HepG2 (cell line): ENCODE results near the gene RABGAP1L. TPM values are rescaled to one million over a fixed set of nuclear protein-coding genes. Genes with fewer than 3 reads are reported as not detected.

Source experiments
- CEBPG ChIP-seq: IDR thresholded peaks from 2 replicates; pipeline ENCODE4 v1.6.1; 2016
- DMAP1 ChIP-seq: IDR thresholded peaks from 2 replicates; pipeline ENCODE4 v1.6.1; 2016
- ETV6 ChIP-seq: sonication (generic); formaldehyde crosslinking; conservative IDR thresholded peaks from 2 replicates; pipeline ENCODE4 v1.4.0; 2020; ENCODE audit warnings: missing genetic modification reagents
- FOXA3 ChIP-seq: IDR thresholded peaks from 2 replicates; pipeline ENCODE4 v1.6.1; 2016; ENCODE audit warnings: missing genetic modification reagents, missing compliant biosample characterization
- MIER3 ChIP-seq: IDR thresholded peaks from 2 replicates; pipeline ENCODE4 v1.6.1; 2016; ENCODE audit warnings: missing compliant biosample characterization, borderline replicate concordance
- SMAD3 ChIP-seq: sonication (generic); formaldehyde crosslinking; IDR thresholded peaks from 2 replicates; pipeline ENCODE4 v1.4.0; 2020; ENCODE audit warnings: missing genetic modification reagents
- ZNF230 ChIP-seq: sonication (generic); formaldehyde crosslinking; IDR thresholded peaks from 2 replicates; pipeline ENCODE4 v1.4.0; 2020; ENCODE audit warnings: mild to moderate bottlenecking, missing genetic modification reagents
- ZNF234 ChIP-seq: sonication (generic); formaldehyde crosslinking; conservative IDR thresholded peaks from 2 replicates; pipeline ENCODE4 v1.5.1; 2020; ENCODE audit warnings: mild to moderate bottlenecking, missing genetic modification reagents
- ZNF264 ChIP-seq: sonication (generic); formaldehyde crosslinking; IDR thresholded peaks from 2 replicates; pipeline ENCODE4 v1.4.0; 2020; ENCODE audit warnings: missing genetic modification reagents
- ZNF451 ChIP-seq: sonication (generic); formaldehyde crosslinking; IDR thresholded peaks from 2 replicates; pipeline ENCODE4 v1.5.0; 2020; ENCODE audit warnings: mild to moderate bottlenecking, missing genetic modification reagents
- ZNF614 ChIP-seq: IDR thresholded peaks from 2 replicates; pipeline ENCODE4 v1.6.1; 2018; ENCODE audit warnings: missing biosample characterization, missing genetic modification reagents, inconsistent platforms, borderline replicate concordance
- ZNF737 ChIP-seq: sonication (generic); formaldehyde crosslinking; IDR thresholded peaks from 2 replicates; pipeline ENCODE4 v1.5.0; 2020; ENCODE audit warnings: missing genetic modification reagents, mild to moderate bottlenecking, borderline replicate concordance
- ZSCAN21 ChIP-seq: sonication (generic); formaldehyde crosslinking; IDR thresholded peaks from 2 replicates; pipeline ENCODE4 v1.8.0; 2022; ENCODE audit warnings: mild to moderate bottlenecking, missing genetic modification reagents, moderate library complexity, borderline replicate concordance
- ZSCAN25 ChIP-seq: sonication (generic); formaldehyde crosslinking; IDR thresholded peaks from 2 replicates; pipeline ENCODE4 v1.8.0; 2022; ENCODE audit warnings: mild to moderate bottlenecking, missing genetic modification reagents
- polyA plus RNA-seq, 8 experiments: library from polyadenylated mRNA; depleted of rRNA in 3 of 8; stranded (reverse) in 7 of 8; unstranded in 1 of 8; fragments of >200 nt; fragmentation: Illumina TruSeq in 4 of 8; extraction: Trizol in 4 of 8; gene quantifications; 2 replicates each; pipeline versions ENCODE4 v1.2.1 to v1.2.3, GENCODE V29; 2011 to 2016; ENCODE audit warnings: low read depth in 4 of 8, missing spikeins in 1 of 8, mixed read lengths in 1 of 8; ENCODE audit not compliant: insufficient read depth in 1 of 8
- total RNA-seq, 5 experiments: library from RNA; depleted of rRNA; stranded (reverse); fragments of >200 nt; fragmentation: Illumina TruSeq; extraction: Trizol; gene quantifications; 2 replicates each; pipeline ENCODE4 v1.2.3, GENCODE V29; 2016; ENCODE audit warnings: low read depth in 1 of 5
- TF ChIP-seq, protein P1 (sequence below): sonication (generic); formaldehyde crosslinking; IDR thresholded peaks from 2 replicates; pipeline ENCODE4 v1.4.0; 2020; ENCODE audit warnings: missing genetic modification reagents, borderline replicate concordance
- TF ChIP-seq, protein P2 (sequence below): sonication (generic); formaldehyde crosslinking; IDR thresholded peaks from 2 replicates; pipeline ENCODE4 v1.8.0; 2022; ENCODE audit warnings: mild to moderate bottlenecking, missing genetic modification reagents, moderate library complexity
- TF ChIP-seq, protein P3 (sequence below): sonication (generic); formaldehyde crosslinking; conservative IDR thresholded peaks from 2 replicates; pipeline ENCODE4 v1.4.0; 2020; ENCODE audit warnings: mild to moderate bottlenecking, missing genetic modification reagents, moderate library complexity
- TF ChIP-seq, protein P4 (sequence below): sonication (generic); formaldehyde crosslinking; IDR thresholded peaks from 2 replicates; pipeline ENCODE4 v1.4.0; 2020; ENCODE audit warnings: missing genetic modification reagents

RABGAP1L gene
- total and polyA plus RNA-seq, 2 of the 13 experiments (the other 11 are each of a cell fraction or from before 2014, with no cell fraction given) = 7.9 to 22.6 TPM

DNA sequence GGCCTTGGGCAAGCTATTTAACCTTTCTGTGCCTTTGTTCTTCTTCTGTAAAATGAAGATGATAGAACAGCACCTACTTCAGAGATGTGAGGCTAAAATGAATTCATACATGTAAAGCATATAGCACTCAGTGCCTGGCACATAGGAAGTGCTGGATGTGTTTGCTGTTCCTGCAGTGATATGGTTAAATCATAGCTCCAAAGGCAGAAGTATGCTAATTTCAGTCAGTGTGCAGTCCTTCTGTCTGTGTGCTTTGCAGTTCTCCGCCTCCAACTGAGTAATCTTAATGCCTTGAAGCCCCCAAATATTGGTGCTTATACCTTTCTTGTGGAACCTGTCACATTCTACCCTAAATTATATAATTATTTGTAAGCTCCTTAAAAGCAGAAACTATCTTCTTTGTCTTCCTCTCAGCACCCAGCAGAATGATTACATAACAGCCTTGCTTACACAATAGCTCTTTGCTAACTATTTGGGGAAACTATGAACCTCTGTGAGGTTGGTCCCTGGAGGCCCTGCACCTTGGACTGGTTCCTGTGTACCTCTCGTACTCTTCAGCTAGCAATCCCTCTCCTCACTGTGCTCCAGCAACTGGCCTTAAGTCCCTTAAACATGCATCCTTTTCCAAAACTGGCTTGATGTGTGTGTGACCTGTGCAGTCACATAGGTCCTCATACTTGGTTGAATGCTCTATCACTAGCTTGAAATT, 783.4 kb downstream of the RABGAP1L start (continued):
- TF ChIP-seq, protein P1, sequence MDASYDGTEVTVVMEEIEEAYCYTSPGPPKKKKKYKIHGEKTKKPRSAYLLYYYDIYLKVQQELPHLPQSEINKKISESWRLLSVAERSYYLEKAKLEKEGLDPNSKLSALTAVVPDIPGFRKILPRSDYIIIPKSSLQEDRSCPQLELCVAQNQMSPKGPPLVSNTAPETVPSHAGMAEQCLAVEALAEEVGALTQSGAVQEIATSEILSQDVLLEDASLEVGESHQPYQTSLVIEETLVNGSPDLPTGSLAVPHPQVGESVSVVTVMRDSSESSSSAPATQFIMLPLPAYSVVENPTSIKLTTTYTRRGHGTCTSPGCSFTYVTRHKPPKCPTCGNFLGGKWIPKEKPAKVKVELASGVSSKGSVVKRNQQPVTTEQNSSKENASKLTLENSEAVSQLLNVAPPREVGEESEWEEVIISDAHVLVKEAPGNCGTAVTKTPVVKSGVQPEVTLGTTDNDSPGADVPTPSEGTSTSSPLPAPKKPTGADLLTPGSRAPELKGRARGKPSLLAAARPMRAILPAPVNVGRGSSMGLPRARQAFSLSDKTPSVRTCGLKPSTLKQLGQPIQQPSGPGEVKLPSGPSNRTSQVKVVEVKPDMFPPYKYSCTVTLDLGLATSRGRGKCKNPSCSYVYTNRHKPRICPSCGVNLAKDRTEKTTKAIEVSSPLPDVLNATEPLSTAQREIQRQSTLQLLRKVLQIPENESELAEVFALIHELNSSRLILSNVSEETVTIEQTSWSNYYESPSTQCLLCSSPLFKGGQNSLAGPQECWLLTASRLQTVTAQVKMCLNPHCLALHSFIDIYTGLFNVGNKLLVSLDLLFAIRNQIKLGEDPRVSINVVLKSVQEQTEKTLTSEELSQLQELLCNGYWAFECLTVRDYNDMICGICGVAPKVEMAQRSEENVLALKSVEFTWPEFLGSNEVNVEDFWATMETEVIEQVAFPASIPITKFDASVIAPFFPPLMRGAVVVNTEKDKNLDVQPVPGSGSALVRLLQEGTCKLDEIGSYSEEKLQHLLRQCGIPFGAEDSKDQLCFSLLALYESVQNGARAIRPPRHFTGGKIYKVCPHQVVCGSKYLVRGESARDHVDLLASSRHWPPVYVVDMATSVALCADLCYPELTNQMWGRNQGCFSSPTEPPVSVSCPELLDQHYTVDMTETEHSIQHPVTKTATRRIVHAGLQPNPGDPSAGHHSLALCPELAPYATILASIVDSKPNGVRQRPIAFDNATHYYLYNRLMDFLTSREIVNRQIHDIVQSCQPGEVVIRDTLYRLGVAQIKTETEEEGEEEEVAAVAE (CRISPR knock-in tag) = peak; percentile 57; the same call in 1 of the 2 replicates
- TF ChIP-seq, protein P2, sequence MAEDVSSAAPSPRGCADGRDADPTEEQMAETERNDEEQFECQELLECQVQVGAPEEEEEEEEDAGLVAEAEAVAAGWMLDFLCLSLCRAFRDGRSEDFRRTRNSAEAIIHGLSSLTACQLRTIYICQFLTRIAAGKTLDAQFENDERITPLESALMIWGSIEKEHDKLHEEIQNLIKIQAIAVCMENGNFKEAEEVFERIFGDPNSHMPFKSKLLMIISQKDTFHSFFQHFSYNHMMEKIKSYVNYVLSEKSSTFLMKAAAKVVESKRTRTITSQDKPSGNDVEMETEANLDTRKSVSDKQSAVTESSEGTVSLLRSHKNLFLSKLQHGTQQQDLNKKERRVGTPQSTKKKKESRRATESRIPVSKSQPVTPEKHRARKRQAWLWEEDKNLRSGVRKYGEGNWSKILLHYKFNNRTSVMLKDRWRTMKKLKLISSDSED (CRISPR knock-in tag) = no peak
- TF ChIP-seq, protein P3, sequence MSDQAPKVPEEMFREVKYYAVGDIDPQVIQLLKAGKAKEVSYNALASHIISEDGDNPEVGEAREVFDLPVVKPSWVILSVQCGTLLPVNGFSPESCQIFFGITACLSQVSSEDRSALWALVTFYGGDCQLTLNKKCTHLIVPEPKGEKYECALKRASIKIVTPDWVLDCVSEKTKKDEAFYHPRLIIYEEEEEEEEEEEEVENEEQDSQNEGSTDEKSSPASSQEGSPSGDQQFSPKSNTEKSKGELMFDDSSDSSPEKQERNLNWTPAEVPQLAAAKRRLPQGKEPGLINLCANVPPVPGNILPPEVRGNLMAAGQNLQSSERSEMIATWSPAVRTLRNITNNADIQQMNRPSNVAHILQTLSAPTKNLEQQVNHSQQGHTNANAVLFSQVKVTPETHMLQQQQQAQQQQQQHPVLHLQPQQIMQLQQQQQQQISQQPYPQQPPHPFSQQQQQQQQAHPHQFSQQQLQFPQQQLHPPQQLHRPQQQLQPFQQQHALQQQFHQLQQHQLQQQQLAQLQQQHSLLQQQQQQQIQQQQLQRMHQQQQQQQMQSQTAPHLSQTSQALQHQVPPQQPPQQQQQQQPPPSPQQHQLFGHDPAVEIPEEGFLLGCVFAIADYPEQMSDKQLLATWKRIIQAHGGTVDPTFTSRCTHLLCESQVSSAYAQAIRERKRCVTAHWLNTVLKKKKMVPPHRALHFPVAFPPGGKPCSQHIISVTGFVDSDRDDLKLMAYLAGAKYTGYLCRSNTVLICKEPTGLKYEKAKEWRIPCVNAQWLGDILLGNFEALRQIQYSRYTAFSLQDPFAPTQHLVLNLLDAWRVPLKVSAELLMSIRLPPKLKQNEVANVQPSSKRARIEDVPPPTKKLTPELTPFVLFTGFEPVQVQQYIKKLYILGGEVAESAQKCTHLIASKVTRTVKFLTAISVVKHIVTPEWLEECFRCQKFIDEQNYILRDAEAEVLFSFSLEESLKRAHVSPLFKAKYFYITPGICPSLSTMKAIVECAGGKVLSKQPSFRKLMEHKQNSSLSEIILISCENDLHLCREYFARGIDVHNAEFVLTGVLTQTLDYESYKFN (CRISPR knock-in tag) = peak; percentile 91
- 0 out of 2 replicates have a peak, but pooled peaks have one; percentile 34 for TF ChIP-seq ZSCAN25
- peak; percentile 98 for TF ChIP-seq CEBPG
- peak; percentile 77 for TF ChIP-seq ZNF264
- peak; percentile 63; the same call in 1 of the 2 replicates for TF ChIP-seq DMAP1 (CRISPR knock-in tag)
- no peak for TF ChIP-seq ZNF737 (CRISPR knock-in tag)
- TF ChIP-seq MIER3 (CRISPR knock-in tag) = peak; percentile 75; the same call in 1 of the 2 replicates
- peak; percentile 85 for TF ChIP-seq ZNF614
- no peak for TF ChIP-seq ZNF234
- no peak for TF ChIP-seq ZSCAN21
- TF ChIP-seq, protein P4, sequence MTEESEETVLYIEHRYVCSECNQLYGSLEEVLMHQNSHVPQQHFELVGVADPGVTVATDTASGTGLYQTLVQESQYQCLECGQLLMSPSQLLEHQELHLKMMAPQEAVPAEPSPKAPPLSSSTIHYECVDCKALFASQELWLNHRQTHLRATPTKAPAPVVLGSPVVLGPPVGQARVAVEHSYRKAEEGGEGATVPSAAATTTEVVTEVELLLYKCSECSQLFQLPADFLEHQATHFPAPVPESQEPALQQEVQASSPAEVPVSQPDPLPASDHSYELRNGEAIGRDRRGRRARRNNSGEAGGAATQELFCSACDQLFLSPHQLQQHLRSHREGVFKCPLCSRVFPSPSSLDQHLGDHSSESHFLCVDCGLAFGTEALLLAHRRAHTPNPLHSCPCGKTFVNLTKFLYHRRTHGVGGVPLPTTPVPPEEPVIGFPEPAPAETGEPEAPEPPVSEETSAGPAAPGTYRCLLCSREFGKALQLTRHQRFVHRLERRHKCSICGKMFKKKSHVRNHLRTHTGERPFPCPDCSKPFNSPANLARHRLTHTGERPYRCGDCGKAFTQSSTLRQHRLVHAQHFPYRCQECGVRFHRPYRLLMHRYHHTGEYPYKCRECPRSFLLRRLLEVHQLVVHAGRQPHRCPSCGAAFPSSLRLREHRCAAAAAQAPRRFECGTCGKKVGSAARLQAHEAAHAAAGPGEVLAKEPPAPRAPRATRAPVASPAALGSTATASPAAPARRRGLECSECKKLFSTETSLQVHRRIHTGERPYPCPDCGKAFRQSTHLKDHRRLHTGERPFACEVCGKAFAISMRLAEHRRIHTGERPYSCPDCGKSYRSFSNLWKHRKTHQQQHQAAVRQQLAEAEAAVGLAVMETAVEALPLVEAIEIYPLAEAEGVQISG (CRISPR knock-in tag) = peak; percentile 51
- TF ChIP-seq ZNF230 (CRISPR knock-in tag) = no peak
- 0 out of 2 replicates have a peak, but pooled peaks have one; percentile 33 for TF ChIP-seq ZNF451 (CRISPR knock-in tag)
- TF ChIP-seq ETV6 (CRISPR knock-in tag) = 0 out of 2 replicates have a peak, but pooled peaks have one; percentile 23
- TF ChIP-seq SMAD3 (CRISPR knock-in tag) = peak; percentile 67
- peak; percentile 82 for TF ChIP-seq FOXA3
